HepG2 (cell line): Measurements from ENCODE around the gene RTN4RL2. TPM values are rescaled to one million over a fixed set of nuclear protein-coding genes. Genes with fewer than 3 reads are reported as not detected.

Source experiments
- CEBPG ChIP-seq: IDR thresholded peaks from 2 replicates; pipeline ENCODE4 v1.6.1; 2016
- JUND ChIP-seq: sonication (generic); formaldehyde crosslinking; IDR thresholded peaks from 2 replicates; pipeline ENCODE4 v1.8.0; 2022; ENCODE audit warnings: mild to moderate bottlenecking, missing genetic modification reagents
- KAT8 ChIP-seq: IDR thresholded peaks from 2 replicates; pipeline ENCODE4 v1.6.1; 2016; ENCODE audit warnings: missing genetic modification reagents, missing compliant biosample characterization
- KDM2A ChIP-seq: sonication (generic); formaldehyde crosslinking; IDR thresholded peaks from 2 replicates; pipeline ENCODE4 v1.4.0; 2020; ENCODE audit warnings: low read depth, missing genetic modification reagents, borderline replicate concordance
- KLF15 ChIP-seq: sonication (generic); formaldehyde crosslinking; IDR thresholded peaks from 2 replicates; pipeline ENCODE4 v1.8.1; 2023; ENCODE audit warnings: borderline replicate concordance, mild to moderate bottlenecking, inconsistent platforms, missing genetic modification reagents, mixed read lengths
- NFIC ChIP-seq: IDR thresholded peaks from 2 replicates; pipeline ENCODE4 v1.6.1; 2012; ENCODE audit warnings: mild to moderate bottlenecking, low read length, inconsistent platforms
- NKX3-1 ChIP-seq: sonication (generic); formaldehyde crosslinking; IDR thresholded peaks from 2 replicates; pipeline ENCODE4 v1.5.0; 2020; ENCODE audit warnings: missing genetic modification reagents
- NPAS2 ChIP-seq: sonication (generic); formaldehyde crosslinking; IDR thresholded peaks from 2 replicates; pipeline ENCODE4 v1.8.0; 2022; ENCODE audit warnings: mild to moderate bottlenecking, missing genetic modification reagents, borderline replicate concordance
- PHF5A ChIP-seq: IDR thresholded peaks from one replicate; pipeline ENCODE4 v1.6.1; 2018; ENCODE audit warnings: low read depth, missing genetic modification reagents; ENCODE audit not compliant: unreplicated experiment
- SIN3B ChIP-seq: fragments of 150-350 bp; IDR thresholded peaks from 2 replicates; pipeline ENCODE4 v1.6.1; 2014; ENCODE audit warnings: low read length
- SMAD1 ChIP-seq: sonication (generic); formaldehyde crosslinking; IDR thresholded peaks from 2 replicates; pipeline ENCODE4 v1.4.0; 2020; ENCODE audit warnings: missing genetic modification reagents, low read depth, mild to moderate bottlenecking, borderline replicate concordance
- SPEN ChIP-seq: sonication (generic); formaldehyde crosslinking; IDR thresholded peaks from 2 replicates; pipeline ENCODE4 v1.5.1; 2020; ENCODE audit warnings: low read depth, mild to moderate bottlenecking, missing genetic modification reagents
- TMF1 ChIP-seq: sonication (generic); formaldehyde crosslinking; IDR thresholded peaks from 2 replicates; pipeline ENCODE4 v1.8.1; 2022; ENCODE audit warnings: low read depth, missing genetic modification reagents
- ZNF136 ChIP-seq: sonication (generic); formaldehyde crosslinking; IDR thresholded peaks from 2 replicates; pipeline ENCODE4 v1.8.1; 2022; ENCODE audit warnings: low read depth, mild to moderate bottlenecking, moderate library complexity, missing genetic modification reagents
- ZNF235 ChIP-seq: sonication (generic); formaldehyde crosslinking; IDR thresholded peaks from 2 replicates; pipeline ENCODE4 v1.8.1; 2023; ENCODE audit warnings: mild to moderate bottlenecking, missing genetic modification reagents, borderline replicate concordance
- ZNF263 ChIP-seq: sonication (generic); formaldehyde crosslinking; IDR thresholded peaks from 2 replicates; pipeline ENCODE4 v1.4.0; 2020; ENCODE audit warnings: missing genetic modification reagents
- ZNF558 ChIP-seq: sonication (generic); formaldehyde crosslinking; IDR thresholded peaks from 2 replicates; pipeline ENCODE4 v1.9.0; 2022; ENCODE audit warnings: mild to moderate bottlenecking, missing genetic modification reagents, borderline replicate concordance
- ZNF567 ChIP-seq: sonication (generic); formaldehyde crosslinking; IDR thresholded peaks from 2 replicates; pipeline ENCODE4 v1.8.1; 2023; ENCODE audit warnings: mild to moderate bottlenecking, missing genetic modification reagents, borderline replicate concordance
- polyA plus RNA-seq, 8 experiments: library from polyadenylated mRNA; depleted of rRNA in 3 of 8; stranded (reverse) in 7 of 8; unstranded in 1 of 8; fragments of >200 nt; fragmentation: Illumina TruSeq in 4 of 8; extraction: Trizol in 4 of 8; gene quantifications; 2 replicates each; pipeline versions ENCODE4 v1.2.1 to v1.2.3, GENCODE V29; 2011 to 2016; ENCODE audit warnings: low read depth in 4 of 8, missing spikeins in 1 of 8, mixed read lengths in 1 of 8; ENCODE audit not compliant: insufficient read depth in 1 of 8
- total RNA-seq, 5 experiments: library from RNA; depleted of rRNA; stranded (reverse); fragments of >200 nt; fragmentation: Illumina TruSeq; extraction: Trizol; gene quantifications; 2 replicates each; pipeline ENCODE4 v1.2.3, GENCODE V29; 2016; ENCODE audit warnings: low read depth in 1 of 5
- TF ChIP-seq, protein P1 (sequence below): sonication (generic); formaldehyde crosslinking; IDR thresholded peaks from 2 replicates; pipeline ENCODE4 v1.4.0; 2020; ENCODE audit warnings: missing genetic modification reagents
- TF ChIP-seq, protein P2 (sequence below): fragments of 450-650 bp; IDR thresholded peaks from 2 replicates; pipeline ENCODE4 v1.6.1; 2016
- TF ChIP-seq, protein P3 (sequence below): sonication (generic); formaldehyde crosslinking; conservative IDR thresholded peaks from 2 replicates; pipeline ENCODE4 v1.4.0; 2020; ENCODE audit warnings: missing genetic modification reagents
- TF ChIP-seq, protein P4 (sequence below): sonication (generic); formaldehyde crosslinking; IDR thresholded peaks from 2 replicates; pipeline ENCODE4 v1.8.1; 2023; ENCODE audit warnings: mild to moderate bottlenecking, missing genetic modification reagents, borderline replicate concordance

Gene RTN4RL2
- total and polyA plus RNA-seq, 2 of the 13 experiments (the other 11 are each of a cell fraction or from before 2014, with no cell fraction given), result 1.3 to 4.3 TPM

DNA sequence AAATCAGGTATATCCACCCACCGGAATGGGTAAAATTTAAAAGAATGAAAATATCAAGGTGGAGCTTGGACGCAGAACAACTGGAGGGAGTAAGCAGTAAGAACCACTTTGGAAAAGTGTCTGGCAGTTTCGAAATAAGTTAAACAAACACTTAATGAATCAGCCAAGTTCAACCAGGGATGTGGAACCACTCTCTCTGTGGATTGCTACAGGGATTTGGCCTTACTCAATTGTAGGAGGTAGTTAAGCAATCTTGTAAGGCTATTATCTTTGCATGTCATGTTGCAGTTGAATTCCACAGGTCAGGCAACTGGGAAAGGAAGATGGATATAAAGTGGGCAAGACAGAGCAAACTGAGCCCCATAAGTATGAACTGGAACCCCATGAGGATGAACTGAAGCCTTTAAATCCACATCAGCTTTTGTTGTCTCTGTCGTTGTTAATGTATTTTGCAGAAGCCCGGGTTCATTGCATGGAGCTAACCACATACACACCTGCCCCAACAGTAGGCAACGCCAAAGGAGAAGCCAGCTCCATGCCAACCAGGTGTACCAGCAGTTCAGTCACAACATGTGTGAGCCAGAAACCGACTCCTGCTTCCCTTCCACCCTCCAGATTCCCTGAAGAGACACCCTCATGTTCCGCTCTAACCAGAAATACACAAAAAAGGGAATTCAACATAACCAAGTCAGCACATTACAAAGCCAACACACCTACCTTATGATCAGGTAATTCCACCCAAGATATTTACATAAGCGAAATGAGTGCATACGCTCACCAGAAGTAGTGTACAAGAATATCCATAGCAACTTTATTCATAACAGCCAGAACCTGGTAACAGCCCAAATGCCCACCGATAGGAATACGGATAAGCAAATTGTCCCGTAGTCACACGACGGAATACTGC is 25.4 kb upstream of the RTN4RL2 start (continued):
- no peak for TF ChIP-seq ZNF558 (CRISPR knock-in tag)
- TF ChIP-seq, protein P1, sequence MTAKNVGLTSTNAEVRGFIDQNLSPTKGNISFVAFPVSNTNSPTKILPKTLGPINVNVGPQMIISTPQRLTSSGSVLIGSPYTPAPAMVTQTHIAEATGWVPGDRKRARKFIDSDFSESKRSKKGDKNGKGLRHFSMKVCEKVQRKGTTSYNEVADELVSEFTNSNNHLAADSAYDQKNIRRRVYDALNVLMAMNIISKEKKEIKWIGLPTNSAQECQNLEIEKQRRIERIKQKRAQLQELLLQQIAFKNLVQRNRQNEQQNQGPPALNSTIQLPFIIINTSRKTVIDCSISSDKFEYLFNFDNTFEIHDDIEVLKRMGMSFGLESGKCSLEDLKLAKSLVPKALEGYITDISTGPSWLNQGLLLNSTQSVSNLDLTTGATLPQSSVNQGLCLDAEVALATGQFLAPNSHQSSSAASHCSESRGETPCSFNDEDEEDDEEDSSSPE (CRISPR knock-in tag), result no peak
- TF ChIP-seq SPEN (CRISPR knock-in tag), result peak; percentile 60; the same call in 1 of the 2 replicates
- TF ChIP-seq TMF1 (CRISPR knock-in tag), result no peak
- TF ChIP-seq, protein P2, sequence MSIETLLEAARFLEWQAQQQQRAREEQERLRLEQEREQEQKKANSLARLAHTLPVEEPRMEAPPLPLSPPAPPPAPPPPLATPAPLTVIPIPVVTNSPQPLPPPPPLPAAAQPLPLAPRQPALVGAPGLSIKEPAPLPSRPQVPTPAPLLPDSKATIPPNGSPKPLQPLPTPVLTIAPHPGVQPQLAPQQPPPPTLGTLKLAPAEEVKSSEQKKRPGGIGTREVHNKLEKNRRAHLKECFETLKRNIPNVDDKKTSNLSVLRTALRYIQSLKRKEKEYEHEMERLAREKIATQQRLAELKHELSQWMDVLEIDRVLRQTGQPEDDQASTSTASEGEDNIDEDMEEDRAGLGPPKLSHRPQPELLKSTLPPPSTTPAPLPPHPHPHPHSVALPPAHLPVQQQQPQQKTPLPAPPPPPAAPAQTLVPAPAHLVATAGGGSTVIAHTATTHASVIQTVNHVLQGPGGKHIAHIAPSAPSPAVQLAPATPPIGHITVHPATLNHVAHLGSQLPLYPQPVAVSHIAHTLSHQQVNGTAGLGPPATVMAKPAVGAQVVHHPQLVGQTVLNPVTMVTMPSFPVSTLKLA, result no peak
- TF ChIP-seq KDM2A, result no peak
- TF ChIP-seq JUND, result peak; percentile 80; the same call in 1 of the 2 replicates
- peak; percentile 67; the same call in 1 of the 2 replicates for TF ChIP-seq KAT8 (CRISPR knock-in tag)
- TF ChIP-seq ZNF235 (CRISPR knock-in tag), result no peak
- TF ChIP-seq, protein P3, sequence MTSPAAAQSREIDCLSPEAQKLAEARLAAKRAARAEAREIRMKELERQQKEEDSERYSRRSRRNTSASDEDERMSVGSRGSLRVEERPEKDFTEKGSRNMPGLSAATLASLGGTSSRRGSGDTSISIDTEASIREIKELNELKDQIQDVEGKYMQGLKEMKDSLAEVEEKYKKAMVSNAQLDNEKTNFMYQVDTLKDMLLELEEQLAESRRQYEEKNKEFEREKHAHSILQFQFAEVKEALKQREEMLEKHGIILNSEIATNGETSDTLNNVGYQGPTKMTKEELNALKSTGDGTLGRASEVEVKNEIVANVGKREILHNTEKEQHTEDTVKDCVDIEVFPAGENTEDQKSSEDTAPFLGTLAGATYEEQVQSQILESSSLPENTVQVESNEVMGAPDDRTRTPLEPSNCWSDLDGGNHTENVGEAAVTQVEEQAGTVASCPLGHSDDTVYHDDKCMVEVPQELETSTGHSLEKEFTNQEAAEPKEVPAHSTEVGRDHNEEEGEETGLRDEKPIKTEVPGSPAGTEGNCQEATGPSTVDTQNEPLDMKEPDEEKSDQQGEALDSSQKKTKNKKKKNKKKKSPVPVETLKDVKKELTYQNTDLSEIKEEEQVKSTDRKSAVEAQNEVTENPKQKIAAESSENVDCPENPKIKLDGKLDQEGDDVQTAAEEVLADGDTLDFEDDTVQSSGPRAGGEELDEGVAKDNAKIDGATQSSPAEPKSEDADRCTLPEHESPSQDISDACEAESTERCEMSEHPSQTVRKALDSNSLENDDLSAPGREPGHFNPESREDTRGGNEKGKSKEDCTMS (CRISPR knock-in tag), result no peak
- TF ChIP-seq NKX3-1 (CRISPR knock-in tag), result 0 out of 2 replicates have a peak, but pooled peaks have one; percentile 68
- TF ChIP-seq CEBPG (CRISPR knock-in tag), result peak; percentile 100
- no peak for TF ChIP-seq KLF15 (CRISPR knock-in tag)
- no peak for TF ChIP-seq ZNF567 (CRISPR knock-in tag)
- 0 out of 2 replicates have a peak, but pooled peaks have one; percentile 62 for TF ChIP-seq NFIC
- no peak for TF ChIP-seq ZNF263
- no peak for TF ChIP-seq SMAD1 (CRISPR knock-in tag)
- TF ChIP-seq SIN3B, result no peak
- TF ChIP-seq, protein P4, sequence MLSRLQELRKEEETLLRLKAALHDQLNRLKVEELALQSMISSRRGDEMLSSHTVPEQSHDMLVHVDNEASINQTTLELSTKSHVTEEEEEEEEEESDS (CRISPR knock-in tag), result no peak
- TF ChIP-seq ZNF136, result no peak
- no peak for TF ChIP-seq NPAS2 (CRISPR knock-in tag)
- peak; percentile 60 for TF ChIP-seq PHF5A (CRISPR knock-in tag)
